ENCODE results near the gene FERMT1.

DNA sequence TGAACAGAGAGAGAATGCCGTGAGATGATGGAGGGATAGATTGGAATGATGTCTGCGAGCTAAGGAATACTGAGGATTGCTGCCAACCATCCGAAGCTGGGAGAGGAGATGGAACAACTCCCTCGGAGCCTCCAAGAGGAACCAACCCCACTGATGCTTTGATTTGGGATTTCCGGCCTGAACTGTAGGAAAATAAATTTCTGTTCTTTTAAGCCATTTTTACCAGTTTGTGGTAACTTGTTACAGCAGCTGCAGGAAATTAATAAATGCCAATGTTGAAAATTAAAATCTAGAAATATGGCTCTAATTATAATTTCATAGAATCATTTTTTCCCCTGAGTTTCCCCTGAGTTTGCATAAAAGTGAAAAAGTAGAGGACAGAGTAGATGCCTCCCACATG is 83.1 kb downstream of the FERMT1 start:
- TF ChIP-seq, protein P1, sequence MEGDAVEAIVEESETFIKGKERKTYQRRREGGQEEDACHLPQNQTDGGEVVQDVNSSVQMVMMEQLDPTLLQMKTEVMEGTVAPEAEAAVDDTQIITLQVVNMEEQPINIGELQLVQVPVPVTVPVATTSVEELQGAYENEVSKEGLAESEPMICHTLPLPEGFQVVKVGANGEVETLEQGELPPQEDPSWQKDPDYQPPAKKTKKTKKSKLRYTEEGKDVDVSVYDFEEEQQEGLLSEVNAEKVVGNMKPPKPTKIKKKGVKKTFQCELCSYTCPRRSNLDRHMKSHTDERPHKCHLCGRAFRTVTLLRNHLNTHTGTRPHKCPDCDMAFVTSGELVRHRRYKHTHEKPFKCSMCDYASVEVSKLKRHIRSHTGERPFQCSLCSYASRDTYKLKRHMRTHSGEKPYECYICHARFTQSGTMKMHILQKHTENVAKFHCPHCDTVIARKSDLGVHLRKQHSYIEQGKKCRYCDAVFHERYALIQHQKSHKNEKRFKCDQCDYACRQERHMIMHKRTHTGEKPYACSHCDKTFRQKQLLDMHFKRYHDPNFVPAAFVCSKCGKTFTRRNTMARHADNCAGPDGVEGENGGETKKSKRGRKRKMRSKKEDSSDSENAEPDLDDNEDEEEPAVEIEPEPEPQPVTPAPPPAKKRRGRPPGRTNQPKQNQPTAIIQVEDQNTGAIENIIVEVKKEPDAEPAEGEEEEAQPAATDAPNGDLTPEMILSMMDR (IDR thresholded peaks at IDR 0.05) = no peak
- no peak for TF ChIP-seq POLR2AphosphoS5 (IDR thresholded peaks at IDR 0.05; ENCODE audit: insufficient read depth in 1 of 2, low read depth in 1 of 2)
